Mucosa of descending colon (tissue), 3 donors: ENCODE results near the gene BMP3. TPM values are rescaled to one million over a fixed set of nuclear protein-coding genes. Genes with fewer than 3 reads are reported as not detected.

Source experiments
- ATAC-seq: fragments of 200-7000 bp; cut with Tn5 transposase; one replicate; pipeline ENCODE4 v1.9.1; 2020; ENCODE audit warnings: mild to moderate bottlenecking, moderate library complexity
- DNase-seq, 3 donors: peaks; one replicate each; pipeline ENCODE4 v3.0.0-alpha.2; 2020
- H3K36me3 ChIP-seq: fragments of 200-600 bp; one replicate; pipeline ENCODE4 v1.8.0; 2021; ENCODE audit warnings: low read depth, mild to moderate bottlenecking
- H3K4me1 ChIP-seq: fragments of 200-600 bp; one replicate; pipeline ENCODE4 v1.8.0; 2021; ENCODE audit warnings: low read depth, mild to moderate bottlenecking
- H3K4me3 ChIP-seq: fragments of 200-600 bp; one replicate; pipeline ENCODE4 v1.8.0; 2021; ENCODE audit warnings: mild to moderate bottlenecking
- H3K9me3 ChIP-seq: fragments of 200-600 bp; one replicate; pipeline ENCODE4 v1.8.0; 2021; ENCODE audit warnings: mild to moderate bottlenecking
- intact Hi-C, 2 donors: fragments of 100-400 bp; cut with DNase I in 1 of 2; cut with micrococcal nuclease in 1 of 2; formaldehyde crosslinking; loops; one replicate each; pipeline versions ENCODE4 v1.11.0 to v1.11.1; 2022; cut with DNase I, micrococcal nuclease
- total RNA-seq, 3 donors: library from RNA; stranded (reverse); fragmentation: NEBNext Ultra II Directional in 2 of 3; extraction: Animal tissue kit (Norgen Biotek cat#: 25700) in 2 of 3; gene quantifications; one replicate each; pipeline versions ENCODE4 v1.2.1 to v1.2.4, GENCODE V29; 2021 to 2023
- TF ChIP-seq, protein P1 (sequence below): fragments of 200-600 bp; IDR thresholded peaks from one replicate; pipeline ENCODE4 v1.8.0; 2022; ENCODE audit warnings: antibody characterized with exemption, mild to moderate bottlenecking
- donor health status: DM: no; HTN: no; CAD: no; lungs with moderate emphysema.
- donor health status: DM: no; HTN: no; CAD: no.
- donor health status: DM: no; HTN: yes; CAD: no.

BMP3 gene
- total RNA-seq, 3 donors from 2014 or later: 20.9 to 67.9 (median 39.6) TPM

DNA sequence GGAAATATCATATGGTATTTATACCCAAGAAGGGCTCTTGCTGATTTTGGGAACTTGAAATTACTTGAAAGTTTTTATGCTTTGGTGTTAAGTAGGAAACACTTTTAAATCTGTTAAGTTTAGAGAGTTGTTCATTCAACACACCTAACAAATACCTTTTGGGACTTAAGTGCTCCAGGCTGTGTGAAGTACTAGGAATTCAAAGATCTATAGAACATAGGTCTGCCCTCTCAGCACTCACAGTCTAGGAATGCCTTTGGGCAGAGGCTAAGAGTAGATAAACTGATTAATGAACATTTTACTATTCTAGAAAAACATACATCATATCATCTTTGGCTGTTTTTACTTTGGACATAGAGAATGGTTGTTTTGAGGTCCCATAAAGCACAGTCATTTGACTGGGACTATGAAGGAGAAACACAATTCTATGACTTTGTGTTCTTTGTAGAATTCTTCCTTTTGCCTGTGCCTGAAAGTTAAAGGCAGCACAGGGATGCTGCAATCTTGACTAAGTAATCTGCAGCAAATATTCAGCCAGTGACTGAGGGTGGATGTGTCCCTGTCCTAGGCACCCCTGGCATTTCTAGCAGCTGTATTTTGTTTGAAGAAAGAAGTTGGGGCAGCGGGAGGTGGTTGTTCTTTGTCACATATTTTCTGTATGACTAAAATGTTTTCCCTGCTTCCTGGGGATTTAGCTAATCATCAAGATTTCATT, 8.3 kb downstream of the BMP3 start:
- ATAC-seq: peak; percentile 20
- Histone ChIP-seq H3K36me3 (no peaks in the 10 kb centered on the region), H3K4me3 (no peak overlapping the region), H3K4me1 (no peaks in the 10 kb centered on the region), H3K9me3 (no peaks in the 10 kb centered on the region)
- TF ChIP-seq, protein P1, sequence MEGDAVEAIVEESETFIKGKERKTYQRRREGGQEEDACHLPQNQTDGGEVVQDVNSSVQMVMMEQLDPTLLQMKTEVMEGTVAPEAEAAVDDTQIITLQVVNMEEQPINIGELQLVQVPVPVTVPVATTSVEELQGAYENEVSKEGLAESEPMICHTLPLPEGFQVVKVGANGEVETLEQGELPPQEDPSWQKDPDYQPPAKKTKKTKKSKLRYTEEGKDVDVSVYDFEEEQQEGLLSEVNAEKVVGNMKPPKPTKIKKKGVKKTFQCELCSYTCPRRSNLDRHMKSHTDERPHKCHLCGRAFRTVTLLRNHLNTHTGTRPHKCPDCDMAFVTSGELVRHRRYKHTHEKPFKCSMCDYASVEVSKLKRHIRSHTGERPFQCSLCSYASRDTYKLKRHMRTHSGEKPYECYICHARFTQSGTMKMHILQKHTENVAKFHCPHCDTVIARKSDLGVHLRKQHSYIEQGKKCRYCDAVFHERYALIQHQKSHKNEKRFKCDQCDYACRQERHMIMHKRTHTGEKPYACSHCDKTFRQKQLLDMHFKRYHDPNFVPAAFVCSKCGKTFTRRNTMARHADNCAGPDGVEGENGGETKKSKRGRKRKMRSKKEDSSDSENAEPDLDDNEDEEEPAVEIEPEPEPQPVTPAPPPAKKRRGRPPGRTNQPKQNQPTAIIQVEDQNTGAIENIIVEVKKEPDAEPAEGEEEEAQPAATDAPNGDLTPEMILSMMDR: no peak
- DNase-seq: no peak
- intact Hi-C loops: loop anchor here (10.0 kb wide), 1 partner anchor 674 kb away; no protein-coding TSS in a partner anchor

- TF ChIP-seq, protein P1: no peak
- H3K4me3 ChIP-seq: no peak overlapping the region
- no peaks in the 10 kb centered on the region for H3K4me1 ChIP-seq
- no peaks in the 10 kb centered on the region for H3K9me3 ChIP-seq
- intact Hi-C loops: loop anchor here (10.0 kb wide), 1 partner anchor 675 kb away; no protein-coding TSS in a partner anchor
- ATAC-seq: peak; percentile 92
- no peak for DNase-seq
- H3K36me3 ChIP-seq: no peaks in the 10 kb centered on the region
Observed at GRCh38 chr4:81039351-81039972, 9.0 kb downstream of the BMP3 start.

GRCh38 chr4:81040012-81040659, 9.6 kb downstream of the BMP3 start:
- intact Hi-C loops: no loop called here
- ATAC-seq (peak; percentile 76), DNase-seq (no peak)
- TF ChIP-seq, protein P1: peak; percentile 24
- no peaks in the 10 kb centered on the region for H3K36me3 ChIP-seq
- H3K9me3 ChIP-seq: no peaks in the 10 kb centered on the region
- no peak overlapping the region for H3K4me3 ChIP-seq
- H3K4me1 ChIP-seq: no peaks in the 10 kb centered on the region

DNA sequence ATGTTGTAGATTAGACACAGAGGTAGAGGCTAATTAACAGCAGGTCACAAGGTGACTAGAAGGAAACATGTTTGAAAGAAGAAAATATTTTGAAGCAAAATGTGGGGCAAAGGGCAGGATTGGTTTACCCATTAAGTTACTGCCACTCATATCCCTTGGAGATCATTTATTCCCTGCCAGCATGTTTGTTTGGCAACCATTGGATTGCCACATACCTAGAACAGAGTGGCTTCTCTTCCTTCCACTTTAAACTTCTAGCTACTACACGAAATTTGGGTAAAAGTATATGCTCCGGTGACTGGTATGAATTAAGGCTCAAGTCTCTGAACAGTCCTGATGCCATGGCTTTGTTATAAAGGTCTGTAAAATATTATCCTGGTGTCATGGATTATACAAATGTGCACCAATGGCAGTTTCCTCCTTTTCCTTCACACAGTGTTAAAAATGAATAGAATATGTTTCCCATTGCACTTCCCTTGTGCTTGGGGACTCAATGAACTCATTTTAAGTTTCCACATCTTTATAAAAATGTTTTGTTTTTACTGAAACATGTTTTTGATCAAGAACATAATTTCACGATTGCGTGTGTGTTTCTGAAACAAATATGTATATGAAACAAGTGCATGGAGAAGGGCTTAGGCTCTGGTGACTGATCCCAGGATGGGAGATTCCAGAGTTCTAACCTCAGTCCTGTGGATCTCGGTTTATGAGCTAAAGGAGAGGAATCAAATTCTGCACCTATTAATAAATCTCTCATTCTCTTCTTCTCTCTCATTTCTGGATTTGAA, 12.3 kb downstream of the BMP3 start:
- no peaks in the 10 kb centered on the region for H3K36me3 ChIP-seq
- intact Hi-C loops: no loop called here
- no peak for DNase-seq
- no peak for ATAC-seq
- H3K4me3 ChIP-seq: no peak overlapping the region
- no peaks in the 10 kb centered on the region for H3K9me3 ChIP-seq
- H3K4me1 ChIP-seq: no peaks in the 10 kb centered on the region
- TF ChIP-seq, protein P1: no peak

DNA sequence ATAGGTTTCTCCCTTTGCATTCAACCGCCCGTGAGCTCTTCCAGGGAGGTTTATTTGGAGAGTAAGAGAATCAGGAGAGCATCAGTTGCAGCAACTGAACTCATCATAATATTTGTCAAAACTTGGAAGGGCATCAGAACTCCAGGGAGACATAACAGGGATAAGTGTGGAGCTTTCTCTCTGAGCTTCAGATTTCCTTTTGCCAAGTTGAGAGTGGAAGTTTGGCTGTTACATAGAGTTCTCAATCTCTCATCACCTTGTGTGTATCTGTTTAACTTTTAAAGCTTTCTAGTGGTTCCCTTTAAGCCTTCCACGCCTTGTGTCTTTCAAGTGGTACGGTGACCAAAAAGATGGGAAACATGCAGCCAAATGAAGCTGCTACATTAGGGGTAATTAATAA, 18.8 kb downstream of the BMP3 start:
- no peak overlapping the region for H3K4me3 ChIP-seq
- ATAC-seq: no peak
- no peak for DNase-seq
- TF ChIP-seq, protein P1: no peak
- H3K36me3 ChIP-seq: no peaks in the 10 kb centered on the region
- no peaks in the 10 kb centered on the region for H3K4me1 ChIP-seq
- no peaks in the 10 kb centered on the region for H3K9me3 ChIP-seq
- intact Hi-C loops: no loop called here
